Right lobe of liver (tissue), 6 donors: Measurements from ENCODE around the gene NIM1K. TPM values are rescaled to one million over a fixed set of nuclear protein-coding genes. Genes with fewer than 3 reads are reported as not detected.

Experiments used
- ATAC-seq, 4 donors: fragments of 200-7000 bp; cut with Tn5 transposase; one replicate each; pipeline ENCODE4 v1.9.1; 2020; ENCODE audit warnings: mild to moderate bottlenecking in 4 of 4, moderate library complexity in 4 of 4
- DNase-seq, 3 donors: peaks; one replicate each; pipeline ENCODE4 v3.0.0-alpha.2; 2020
- H3K27ac ChIP-seq, 3 donors: fragments of 200-600 bp; one replicate each; pipeline ENCODE4 v1.8.0; 2022
- H3K27me3 ChIP-seq, 2 donors: fragments of 200-600 bp; one replicate each; pipeline ENCODE4 v1.8.0; 2022
- H3K36me3 ChIP-seq, 4 donors: fragments of 200-600 bp; sonication (generic) in 1 of 4; one replicate each; pipeline versions ENCODE4 v1.5.1 to v1.8.0; 2017 to 2022; ENCODE audit warnings: control low read depth in 1 of 4
- H3K4me1 ChIP-seq, 4 donors: fragments of 200-600 bp; sonication (generic) in 1 of 4; one replicate each; pipeline versions ENCODE4 v1.5.1 to v1.8.0; 2017 to 2022; ENCODE audit warnings: control low read depth in 1 of 4
- H3K4me3 ChIP-seq, 3 donors: fragments of 200-600 bp; one replicate each; pipeline ENCODE4 v1.8.0; 2022
- H3K9me3 ChIP-seq, 4 donors: fragments of 200-600 bp; sonication (generic) in 1 of 4; one replicate each; pipeline versions ENCODE4 v1.5.1 to v1.8.0; 2017 to 2022; ENCODE audit warnings: control low read depth in 1 of 4
- CTCF ChIP-seq, 4 donors: fragments of 200-600 bp in 3 of 4; fragments of 450-650 bp in 1 of 4; IDR thresholded peaks; one replicate each; pipeline versions ENCODE4 v1.5.1 to v1.8.0; 2016 to 2022; ENCODE audit warnings: antibody characterized with exemption in 4 of 4, mild to moderate bottlenecking in 2 of 4
- POLR2A ChIP-seq: fragments of 450-650 bp; IDR thresholded peaks from one replicate; pipeline ENCODE4 v1.6.1; 2017; ENCODE audit warnings: antibody characterized with exemption, mild to moderate bottlenecking
- WGBS: methylation state at CpG from one replicate; pipeline ENCODE4 v1.1.6; 2018; ENCODE audit warnings: low coverage, low lambda C conversion rate; ENCODE audit not compliant: insufficient coverage; ENCODE audit errors: missing lambda C conversion rate; 5-methylcytosine and 5-hydroxymethylcytosine counted together
- intact Hi-C, 2 donors: fragments of 100-400 bp; cut with DNase I; formaldehyde crosslinking; loops; one replicate each; pipeline versions ENCODE4 v1.11.2 to v1.14.1; 2022
- long read RNA-seq: library from polyadenylated mRNA; unstranded; transcript quantifications from one replicate; pipeline ENCODE4 v2.0.0, GENCODE V29; 2019
- total RNA-seq, 6 experiments: library from RNA; depleted of rRNA in 2 of 6; stranded (reverse); fragments of >200 nt in 2 of 6; fragmentation: NEBNext Ultra II Directional in 3 of 6; extraction: Animal tissue kit (Norgen Biotek cat#: 25700) in 3 of 6; gene quantifications; one replicate each; pipeline versions ENCODE4 v1.1.0 to v1.2.4, GENCODE V29; 2016 to 2023
- donor health status: DM: no; HTN: yes; CAD: no.
- donor health status: DM: no; HTN: no; CAD: no.
- donor health status: DM: no; HTN: no; CAD: no.
- donor health status: DM: no; HTN: yes; CAD: no.
- donor health status: DM: no; HTN: yes; CAD: no.

The NIM1K gene
- under 1 TPM in 4 of 6 experiments, not detected in 2; 0.06 to 0.55 (median 0.12) TPM for total RNA-seq
- long read RNA-seq, result 0 reads

GRCh38 chr5:43191740-43192557 is at the start of gene NIM1K:
TSS of gene NIM1K (plus strand) at chr5:43192225. CDS start at chr5:43245776, 53,551 bp downstream.
- no peaks in the 10 kb centered on the region for H3K9me3 ChIP-seq
- H3K36me3 ChIP-seq, result no peaks in the 10 kb centered on the region
- H3K4me3 ChIP-seq, result peak within 1 kb of the TSS; percentile 29 to 51 (median 47)
- DNase-seq (peak; percentile 58 to 63 (median 62)), ATAC-seq (peak; percentile 88 to 93 (median 90))
- TF ChIP-seq POLR2A (no peak), CTCF (IDR thresholded peaks at IDR 0.05) (no peak)
- intact Hi-C loops, result no loop called here
- peaks cover 0 to 4% of the 10 kb centered on the region in 2 donors for H3K27me3 ChIP-seq
- H3K4me1 ChIP-seq, result peaks cover 0 to 20% (median 3%) of the 10 kb centered on the region in 4 donors
- 5% methylated on average over 4 of the region's 64 CpGs for WGBS
- no peak within 1 kb of the TSS for H3K27ac ChIP-seq

GRCh38 chr5:43145071-43145470 is 47.0 kb upstream of the NIM1K start:
- Histone ChIP-seq H3K4me3 (no peak overlapping the region), H3K36me3 (peaks cover 0 to 6% (median under 1%) of the 10 kb centered on the region in 4 donors), H3K27ac (no peak overlapping the region), H3K9me3 (no peaks in the 10 kb centered on the region), H3K4me1 (no peaks in the 10 kb centered on the region), H3K27me3 (no peaks in the 10 kb centered on the region)
- 100% methylated on average over 3 of the region's 3 CpGs for WGBS
- no peak for ATAC-seq
- intact Hi-C loops, result no loop called here
- DNase-seq, result no peak
- TF ChIP-seq CTCF (IDR thresholded peaks at IDR 0.05), result no peak
- no peak for TF ChIP-seq POLR2A

GRCh38 chr5:43146958-43147357 is 45.1 kb upstream of the NIM1K start:
- TF ChIP-seq CTCF (IDR thresholded peaks at IDR 0.05) (no peak), POLR2A (no peak)
- H3K4me1 ChIP-seq, result no peaks in the 10 kb centered on the region
- no peaks in the 10 kb centered on the region for H3K27me3 ChIP-seq
- intact Hi-C loops, result no loop called here
- no peaks in the 10 kb centered on the region for H3K9me3 ChIP-seq
- no peak overlapping the region for H3K27ac ChIP-seq
- ATAC-seq (no peak), DNase-seq (no peak)
- 100% methylated on average over 1 of the region's 1 CpG for WGBS
- no peak overlapping the region for H3K4me3 ChIP-seq
- peaks cover 0 to 2% (median under 1%) of the 10 kb centered on the region in 4 donors for H3K36me3 ChIP-seq

- WGBS, result 81% methylated on average over 1 of the region's 1 CpG
- Histone ChIP-seq H3K36me3 (peaks cover 0 to 2% (median under 1%) of the 10 kb centered on the region in 4 donors), H3K27ac (no peak overlapping the region), H3K27me3 (no peaks in the 10 kb centered on the region), H3K9me3 (no peaks in the 10 kb centered on the region), H3K4me1 (no peaks in the 10 kb centered on the region), H3K4me3 (no peak overlapping the region)
- DNase-seq, result no peak
- no peak for TF ChIP-seq POLR2A
- no peak for TF ChIP-seq CTCF (IDR thresholded peaks at IDR 0.05)
- ATAC-seq, result no peak
- intact Hi-C loops, result no loop called here
Observed at GRCh38 chr5:43148417-43148816, 43.6 kb upstream of the NIM1K start.
